CD4-positive, alpha-beta T cell (primary cell): ENCODE data around the gene TPK1. TPM values are rescaled to one million over a fixed set of nuclear protein-coding genes. Genes with fewer than 3 reads are reported as not detected.

Experiments
- ATAC-seq: fragments of 200-7000 bp; cut with Tn5 transposase; one replicate; pipeline ENCODE4 v1.10.0; 2022; ENCODE audit warnings: mild to moderate bottlenecking; ENCODE audit not compliant: poor library complexity
- CTCF ChIA-PET: fragments of 350-600 bp; sonication (Branson Sonifier 250); formaldehyde crosslinking; loops from one replicate; lab custom pipeline; 2021; ENCODE audit warnings: antibody characterized with exemption, inconsistent platforms; lab: Charles Lee
- POLR2A ChIA-PET: fragments of 350-600 bp; sonication (Branson Sonifier 250); formaldehyde crosslinking; loops from one replicate; lab custom pipeline; 2021; ENCODE audit warnings: antibody characterized with exemption, inconsistent platforms; lab: Charles Lee
- DNase-seq, 14 experiments: peaks; one replicate each; pipeline ENCODE4 v3.0.0-alpha.2; 2013 to 2020; ENCODE audit warnings: mixed read lengths in 2 of 14
- H3K27ac ChIP-seq, 2 donors: one replicate each; pipeline versions ENCODE4 v1.5.1 to v1.7.0; 2013; ENCODE audit warnings: low read length in 2 of 2, low read depth in 1 of 2, mild to moderate bottlenecking in 1 of 2
- H3K27me3 ChIP-seq, 2 experiments: 1 replicate in 1 of 2; 2 replicates in 1 of 2; pipeline versions ENCODE4 v1.6.1 to v1.7.0; 2013; ENCODE audit warnings: low read length in 2 of 2, control low read depth in 1 of 2, mild to moderate bottlenecking in 1 of 2, moderate library complexity in 1 of 2; ENCODE audit not compliant: insufficient read depth in 2 of 2, control insufficient read depth in 1 of 2
- H3K36me3 ChIP-seq: one replicate; pipeline ENCODE4 v1.6.1; 2013; ENCODE audit warnings: low read length, control low read depth; ENCODE audit not compliant: insufficient read depth
- H3K4me1 ChIP-seq: one replicate; pipeline ENCODE4 v1.6.1; 2013; ENCODE audit warnings: low read length, control low read depth; ENCODE audit not compliant: insufficient read depth
- H3K4me3 ChIP-seq: one replicate; pipeline ENCODE4 v1.5.1; 2013; ENCODE audit warnings: mild to moderate bottlenecking, low read length, moderate library complexity
- H3K9me3 ChIP-seq, 2 experiments: 1 replicate in 1 of 2; 2 replicates in 1 of 2; pipeline versions ENCODE4 v1.6.1 to v1.7.0; 2013; ENCODE audit warnings: low read length in 2 of 2, mild to moderate bottlenecking in 2 of 2, control low read depth in 1 of 2, moderate library complexity in 1 of 2; ENCODE audit not compliant: control insufficient read depth in 1 of 2, insufficient read depth in 1 of 2
- H3K27ac Mint-ChIP-seq: one replicate; pipeline ENCODE4 v1.8.0; 2020; ENCODE audit warnings: mixed read lengths
- H3K27me3 Mint-ChIP-seq: one replicate; pipeline ENCODE4 v1.8.0; 2021; ENCODE audit warnings: mixed read lengths
- H3K36me3 Mint-ChIP-seq: one replicate; pipeline ENCODE4 v1.8.0; 2021; ENCODE audit warnings: low read depth, mixed read lengths
- H3K4me1 Mint-ChIP-seq: one replicate; pipeline ENCODE4 v1.8.0; 2021; ENCODE audit warnings: low read depth, mixed read lengths
- H3K4me3 Mint-ChIP-seq: one replicate; pipeline ENCODE4 v1.8.0; 2020; ENCODE audit warnings: mild to moderate bottlenecking, mixed read lengths
- H3K9me3 Mint-ChIP-seq: one replicate; pipeline ENCODE4 v1.8.0; 2020; ENCODE audit warnings: mixed read lengths
- intact Hi-C, 2 experiments: fragments of 100-400 bp; cut with DNase I in 1 of 2; cut with micrococcal nuclease in 1 of 2; formaldehyde crosslinking; loops; one replicate each; pipeline versions ENCODE4 v1.15.1 to v1.9.0; 2023 to 2025; cut with DNase I, micrococcal nuclease
- total RNA-seq, 174 experiments: library from RNA in 2 of 174; stranded (reverse) in 2 of 174; gene quantifications; one replicate each; pipeline ENCODE4 v1.2.3 and lab custom pipeline; 2021 to 2026
- TF ChIP-seq, protein P1 (sequence below): fragments of 200-600 bp; IDR thresholded peaks from one replicate; pipeline ENCODE4 v1.8.0; 2022; ENCODE audit warnings: antibody characterized with exemption, mild to moderate bottlenecking

TPK1 gene
- total RNA-seq, 2 experiments from 2014 or later: 17.1 to 17.8 TPM

- H3K4me3 ChIP-seq: no peak overlapping the region
- Mint-ChIP-seq H3K9me3 (no peaks in the 10 kb centered on the region), H3K4me1 (peaks cover 20% of the 10 kb centered on the region), H3K27me3 (no peaks in the 10 kb centered on the region), H3K36me3 (no peaks in the 10 kb centered on the region), H3K4me3 (no peak overlapping the region), H3K27ac (no peak overlapping the region)
- DNase-seq: peak in 4 of 14 experiments; percentile 24 to 54 (median 43)
- no peak overlapping the region for H3K27ac ChIP-seq
- ChIA-PET POLR2A (interaction anchor here (7.6 kb wide), 1 partner anchor 49 kb away, joined by 54 read pairs; the partner anchor contains the start of gene TPK1), CTCF (interaction anchor here (2.1 kb wide), 1 partner anchor 49 kb away, joined by 10 read pairs; the partner anchor contains the start of gene TPK1)
- H3K4me1 ChIP-seq: no peaks in the 10 kb centered on the region
- H3K36me3 ChIP-seq: no peaks in the 10 kb centered on the region
- no peaks in the 10 kb centered on the region for H3K27me3 ChIP-seq
- intact Hi-C loops: no loop called here
- TF ChIP-seq, protein P1, sequence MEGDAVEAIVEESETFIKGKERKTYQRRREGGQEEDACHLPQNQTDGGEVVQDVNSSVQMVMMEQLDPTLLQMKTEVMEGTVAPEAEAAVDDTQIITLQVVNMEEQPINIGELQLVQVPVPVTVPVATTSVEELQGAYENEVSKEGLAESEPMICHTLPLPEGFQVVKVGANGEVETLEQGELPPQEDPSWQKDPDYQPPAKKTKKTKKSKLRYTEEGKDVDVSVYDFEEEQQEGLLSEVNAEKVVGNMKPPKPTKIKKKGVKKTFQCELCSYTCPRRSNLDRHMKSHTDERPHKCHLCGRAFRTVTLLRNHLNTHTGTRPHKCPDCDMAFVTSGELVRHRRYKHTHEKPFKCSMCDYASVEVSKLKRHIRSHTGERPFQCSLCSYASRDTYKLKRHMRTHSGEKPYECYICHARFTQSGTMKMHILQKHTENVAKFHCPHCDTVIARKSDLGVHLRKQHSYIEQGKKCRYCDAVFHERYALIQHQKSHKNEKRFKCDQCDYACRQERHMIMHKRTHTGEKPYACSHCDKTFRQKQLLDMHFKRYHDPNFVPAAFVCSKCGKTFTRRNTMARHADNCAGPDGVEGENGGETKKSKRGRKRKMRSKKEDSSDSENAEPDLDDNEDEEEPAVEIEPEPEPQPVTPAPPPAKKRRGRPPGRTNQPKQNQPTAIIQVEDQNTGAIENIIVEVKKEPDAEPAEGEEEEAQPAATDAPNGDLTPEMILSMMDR: peak; percentile 55
- no peaks in the 10 kb centered on the region for H3K9me3 ChIP-seq
- ATAC-seq: no peak
Measured at GRCh38 chr7:144786522-144786921, 49.3 kb downstream of the TPK1 start.

DNA sequence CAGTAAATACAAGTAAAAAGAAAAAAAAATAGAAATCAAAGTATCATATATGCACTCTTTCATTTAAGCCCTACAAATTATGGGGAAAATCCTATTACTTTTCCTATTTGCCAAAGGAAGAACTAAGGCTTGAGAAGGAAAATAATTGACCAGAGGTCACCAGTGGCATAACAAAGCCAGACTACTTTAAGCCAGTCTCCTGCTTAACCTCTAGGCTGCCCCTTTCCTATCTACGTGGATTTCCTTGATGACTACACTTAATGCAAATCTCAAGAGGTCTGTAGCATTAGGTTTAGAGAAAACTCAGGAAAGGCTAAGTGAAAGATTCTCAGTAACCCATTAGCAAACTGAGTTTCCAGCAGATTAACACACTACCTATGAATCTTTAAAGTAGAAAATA lies 49.8 kb downstream of the TPK1 start:
- H3K4me1 Mint-ChIP-seq: peaks cover 20% of the 10 kb centered on the region
- ChIA-PET POLR2A (interaction anchor here (7.6 kb wide), 1 partner anchor 49 kb away, joined by 54 read pairs; the partner anchor contains the start of gene TPK1), CTCF (interaction anchor here (2.1 kb wide), 1 partner anchor 49 kb away, joined by 10 read pairs; the partner anchor contains the start of gene TPK1)
- Histone ChIP-seq H3K9me3 (no peaks in the 10 kb centered on the region), H3K36me3 (no peaks in the 10 kb centered on the region), H3K4me3 (no peak overlapping the region), H3K27me3 (no peaks in the 10 kb centered on the region), H3K27ac (no peak overlapping the region), H3K4me1 (no peaks in the 10 kb centered on the region)
- intact Hi-C loops: no loop called here
- H3K9me3 Mint-ChIP-seq: no peaks in the 10 kb centered on the region
- DNase-seq (no peak), ATAC-seq (no peak)
- TF ChIP-seq, protein P1: no peak
- no peak overlapping the region for H3K27ac Mint-ChIP-seq
- H3K36me3 Mint-ChIP-seq: no peaks in the 10 kb centered on the region
- no peak overlapping the region for H3K4me3 Mint-ChIP-seq
- no peaks in the 10 kb centered on the region for H3K27me3 Mint-ChIP-seq

GRCh38 chr7:144785521-144785920 lies 50.3 kb downstream of the TPK1 start:
- no peak overlapping the region for H3K4me3 ChIP-seq
- Mint-ChIP-seq H3K27me3 (no peaks in the 10 kb centered on the region), H3K4me1 (peaks cover 19% of the 10 kb centered on the region), H3K36me3 (no peaks in the 10 kb centered on the region), H3K9me3 (no peaks in the 10 kb centered on the region), H3K4me3 (no peak overlapping the region), H3K27ac (no peak overlapping the region)
- no peaks in the 10 kb centered on the region for H3K27me3 ChIP-seq
- DNase-seq (no peak), ATAC-seq (no peak)
- H3K36me3 ChIP-seq: no peaks in the 10 kb centered on the region
- no peak overlapping the region for H3K27ac ChIP-seq
- H3K4me1 ChIP-seq: no peaks in the 10 kb centered on the region
- H3K9me3 ChIP-seq: no peaks in the 10 kb centered on the region
- TF ChIP-seq, protein P1: no peak
- ChIA-PET POLR2A (interaction anchor here (7.6 kb wide), 1 partner anchor 50 kb away, joined by 54 read pairs; the partner anchor contains the start of gene TPK1), CTCF (interaction anchor here (2.1 kb wide), 1 partner anchor 50 kb away, joined by 10 read pairs; the partner anchor contains the start of gene TPK1)
- intact Hi-C loops: no loop called here
